ENCODE measurements around the gene RNF144B.
"Not testable (repeated sequence)": the region's sequence is repeated elsewhere in the genome, so short reads cannot be mapped to it uniquely, and the experiment has no call there.

RNF144B gene

GRCh38 chr6:18409602-18410001 is 22.5 kb downstream of the RNF144B start:
- not testable (repeated sequence) for DNase-seq (ENCODE audit: low spot score)

DNA sequence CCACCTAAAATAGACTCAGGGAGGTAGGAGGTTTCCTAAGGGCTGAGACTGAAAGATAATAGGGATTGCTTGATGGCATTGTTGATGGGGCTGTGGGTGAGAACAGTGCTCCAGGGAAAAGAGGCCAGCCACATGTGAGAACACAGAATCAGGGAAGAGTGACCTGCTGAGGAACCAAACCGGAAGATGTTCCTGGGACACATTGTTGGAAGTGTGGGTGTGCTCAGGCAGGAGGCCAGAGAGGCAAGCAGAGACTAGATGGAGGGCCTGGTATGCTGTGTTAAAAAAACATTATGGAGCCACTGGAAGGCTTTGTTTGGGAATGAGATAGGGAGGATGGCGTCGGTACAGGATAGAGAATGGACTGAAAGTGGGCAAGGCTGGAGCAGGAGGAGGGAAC is 23.3 kb downstream of the RNF144B start:
- DNase-seq (ENCODE audit: low spot score): no peak

DNA sequence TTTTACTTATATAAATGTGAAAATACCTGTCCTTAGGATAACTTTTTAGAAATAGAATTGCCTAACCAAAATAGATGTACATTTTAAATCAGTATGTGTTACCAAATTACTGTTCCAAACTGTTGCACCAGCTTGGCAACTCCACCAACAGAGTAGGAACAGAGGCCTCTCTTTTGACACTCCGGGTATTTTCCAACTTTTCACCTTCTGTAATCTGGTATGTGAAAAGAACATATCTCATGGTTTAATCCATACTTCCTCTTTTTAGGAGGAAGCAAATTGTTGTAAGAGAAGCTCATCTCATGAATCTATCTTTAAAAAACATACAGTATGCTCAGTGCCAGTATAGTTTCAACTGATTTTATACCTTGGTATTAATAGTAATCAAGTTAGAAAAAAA is 24.9 kb downstream of the RNF144B start:
- peak; percentile 30 for DNase-seq (ENCODE audit: low spot score)

GRCh38 chr6:18412644-18413043 is 25.5 kb downstream of the RNF144B start:
- no peak for DNase-seq (ENCODE audit: low spot score)

- no peak for DNase-seq (ENCODE audit: low spot score)
These were observed 26.2 kb downstream of the RNF144B start for GRCh38 chr6:18413381-18413780.

DNA sequence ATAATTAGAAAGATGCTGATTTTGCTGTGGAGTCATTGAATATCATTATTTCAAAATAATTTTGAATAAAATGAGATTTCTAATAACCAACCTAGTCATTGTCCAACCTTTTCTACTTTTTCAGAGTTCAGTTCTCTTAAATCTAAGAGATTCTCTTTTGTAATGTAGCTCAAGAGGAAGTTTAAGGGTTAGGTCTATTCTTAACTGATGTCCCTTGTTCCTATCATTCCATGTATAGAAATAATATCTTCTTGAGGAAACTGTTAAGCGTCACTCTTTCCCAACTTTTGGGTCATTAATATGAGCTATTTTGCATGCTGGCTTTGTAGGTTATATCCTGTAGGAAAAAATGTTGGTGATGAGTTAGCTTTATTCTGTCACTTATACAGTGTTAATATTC is 27.0 kb downstream of the RNF144B start:
- no peak for DNase-seq (ENCODE audit: low spot score)

- no peak for DNase-seq (ENCODE audit: low spot score)
These were observed 28.1 kb downstream of the RNF144B start for GRCh38 chr6:18415207-18415606.

DNA sequence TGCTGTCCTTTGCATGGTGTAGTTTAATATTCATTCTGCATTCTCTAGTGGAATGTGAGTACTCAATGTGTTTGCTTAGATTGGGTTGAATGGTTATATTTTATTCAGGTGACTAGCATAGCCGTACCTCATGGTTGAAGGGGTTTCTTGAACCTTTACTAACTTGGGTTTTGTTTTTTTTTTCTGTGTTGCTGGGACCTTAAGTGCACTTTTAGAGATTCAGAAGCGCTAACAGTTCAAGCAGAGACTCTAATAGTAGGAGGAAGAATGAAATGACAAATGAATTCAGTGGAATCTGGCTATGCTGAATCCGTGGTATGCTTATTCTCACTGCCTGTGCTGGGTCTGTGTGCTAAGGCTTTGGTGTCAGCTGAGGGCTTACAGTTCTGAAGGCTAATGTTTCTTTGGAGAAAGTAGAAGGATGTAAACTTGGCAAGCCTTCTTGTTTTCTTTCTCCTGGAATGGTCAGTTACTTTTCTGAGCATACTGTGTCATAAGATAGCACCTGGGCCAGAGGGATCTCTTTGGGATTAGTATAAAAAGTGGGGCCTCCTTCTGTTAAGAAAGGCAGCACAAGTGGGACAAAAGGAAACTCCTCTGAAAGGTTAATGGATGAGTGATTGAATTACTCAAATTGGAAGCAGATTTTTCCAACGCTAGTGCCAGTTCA is 28.7 kb downstream of the RNF144B start:
- no peak for DNase-seq (ENCODE audit: low spot score)

DNA sequence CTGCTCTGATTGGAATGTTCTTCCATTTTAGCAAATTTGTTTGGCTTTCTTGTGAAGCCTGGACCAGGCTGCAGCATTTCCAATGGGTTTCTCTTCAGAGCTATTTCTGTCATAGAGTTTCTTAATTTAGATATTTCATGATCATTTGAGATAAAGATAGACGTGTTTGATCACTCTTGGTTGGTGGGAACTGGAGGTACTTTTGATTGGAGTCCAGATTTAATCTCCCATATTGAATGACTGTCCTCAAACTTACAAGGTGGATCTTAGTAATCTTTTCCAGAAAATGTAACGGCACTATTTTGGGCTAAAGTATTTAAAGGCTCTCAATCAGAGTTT is 29.2 kb downstream of the RNF144B start:
- DNase-seq (ENCODE audit: low spot score): no peak

DNA sequence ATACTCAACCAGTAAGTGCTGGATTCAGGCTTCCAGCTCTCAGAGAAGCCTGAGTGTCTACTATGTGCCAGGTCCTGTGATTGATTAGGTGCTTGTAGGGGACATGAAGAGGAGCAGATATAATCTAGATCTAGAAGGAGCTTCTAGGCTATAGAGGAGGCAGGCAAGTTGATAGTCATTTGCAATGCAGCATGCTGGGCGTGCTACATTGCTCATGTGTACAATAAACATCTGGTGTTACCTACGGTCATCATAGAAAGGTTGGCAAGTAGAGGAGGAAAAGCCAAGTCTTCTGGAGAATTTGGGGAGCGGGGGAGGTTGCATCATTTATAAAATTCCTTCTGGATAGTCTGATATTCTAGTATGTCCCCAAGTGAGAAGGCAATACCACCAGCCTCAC is 33.2 kb downstream of the RNF144B start:
- no peak for DNase-seq (ENCODE audit: low spot score)

- DNase-seq (ENCODE audit: low spot score): no peak
These were observed 35.0 kb downstream of the RNF144B start for GRCh38 chr6:18422136-18422535.

GRCh38 chr6:18423426-18423825 is 36.3 kb downstream of the RNF144B start:
- no peak for DNase-seq (ENCODE audit: low spot score)

- DNase-seq (ENCODE audit: low spot score): no peak
These were observed 37.1 kb downstream of the RNF144B start for GRCh38 chr6:18424201-18424600.

GRCh38 chr6:18425218-18425617 is 38.1 kb downstream of the RNF144B start:
- no peak for DNase-seq (ENCODE audit: low spot score)

DNA sequence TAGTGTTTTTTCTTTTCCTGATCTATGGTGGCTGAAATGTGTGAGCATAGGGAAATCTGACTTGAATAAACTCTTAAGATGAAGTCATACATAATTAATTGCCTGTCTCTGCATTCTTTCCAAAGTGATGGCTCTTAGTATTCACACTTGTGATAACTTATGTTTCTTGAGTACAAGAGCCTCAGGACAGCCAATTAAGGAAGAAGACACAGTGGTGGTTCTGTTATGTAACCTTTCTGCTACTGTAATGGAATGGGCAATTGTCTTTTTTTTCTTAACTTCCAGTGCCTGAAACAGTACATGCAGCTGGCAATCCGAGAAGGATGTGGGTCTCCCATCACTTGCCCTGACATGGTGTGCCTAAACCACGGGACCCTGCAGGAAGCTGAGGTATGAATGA is 40.1 kb downstream of the RNF144B start:
- DNase-seq (ENCODE audit: low spot score): no peak

- DNase-seq (ENCODE audit: low spot score): no peak
These were observed 42.6 kb downstream of the RNF144B start for GRCh38 chr6:18429655-18430297.

- DNase-seq (ENCODE audit: low spot score): no peak
These were observed 44.4 kb downstream of the RNF144B start for GRCh38 chr6:18431581-18431980.

DNA sequence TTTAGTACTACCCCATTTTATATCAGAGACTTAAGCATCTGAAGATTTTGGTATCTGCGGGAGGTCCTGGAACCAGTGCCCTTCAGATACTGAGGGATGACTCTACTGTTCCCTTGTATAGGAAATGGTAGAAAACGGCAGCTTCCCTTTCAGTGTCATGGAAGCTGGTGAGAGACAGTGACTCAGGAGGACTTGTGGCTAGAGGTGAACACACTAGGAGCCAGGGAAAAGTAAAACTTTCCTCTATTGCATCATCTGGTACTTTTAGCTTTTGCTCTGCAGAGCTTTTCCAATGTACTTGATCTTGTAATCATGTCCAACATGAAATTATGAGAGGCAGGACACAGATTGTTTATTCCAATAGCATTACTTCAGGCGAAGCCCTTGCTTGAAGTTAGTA is 45.0 kb downstream of the RNF144B start:
- DNase-seq (ENCODE audit: low spot score): no peak

- DNase-seq (ENCODE audit: low spot score): no peak
These were observed 45.5 kb downstream of the RNF144B start for GRCh38 chr6:18432619-18433018.

DNA sequence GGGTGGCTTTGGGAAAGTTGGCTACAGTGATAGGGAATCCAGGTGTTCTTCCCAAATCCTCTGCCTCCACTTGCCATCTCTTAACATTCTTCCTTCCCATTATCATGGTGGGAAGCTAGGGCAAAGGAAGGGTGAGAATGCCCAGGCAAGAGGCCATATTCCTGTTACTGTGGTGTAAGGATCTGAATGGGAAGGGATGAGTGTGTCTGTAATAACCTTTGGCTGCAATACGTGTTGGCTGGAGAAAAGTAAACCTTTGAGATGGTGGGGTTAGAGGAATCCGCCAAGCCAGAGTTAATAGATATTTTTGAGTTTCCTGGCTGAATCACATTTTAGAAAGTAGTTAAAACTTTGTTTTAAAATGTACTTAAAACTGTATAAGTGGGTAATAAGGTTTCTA is 45.9 kb downstream of the RNF144B start:
- no peak for DNase-seq (ENCODE audit: low spot score)

DNA sequence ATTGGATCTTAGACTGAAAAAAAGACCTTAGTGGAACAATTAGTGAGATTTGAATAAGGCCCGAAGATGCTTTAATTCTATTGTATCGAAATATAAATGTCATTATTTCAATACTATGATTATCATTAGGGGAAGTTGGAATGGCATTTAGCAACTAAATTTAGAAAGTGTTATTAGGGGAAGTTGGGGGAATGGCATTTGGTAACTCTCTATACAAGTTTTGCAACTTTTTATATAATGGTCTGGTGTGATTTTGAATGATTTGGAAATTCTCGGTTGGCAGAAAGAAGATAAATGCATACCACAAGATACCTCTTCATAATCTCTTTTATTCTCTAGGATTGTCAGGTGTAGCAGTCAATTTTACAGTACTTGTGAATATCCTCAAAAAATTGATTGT is 49.2 kb downstream of the RNF144B start:
- DNase-seq (ENCODE audit: low spot score): no peak

DNA sequence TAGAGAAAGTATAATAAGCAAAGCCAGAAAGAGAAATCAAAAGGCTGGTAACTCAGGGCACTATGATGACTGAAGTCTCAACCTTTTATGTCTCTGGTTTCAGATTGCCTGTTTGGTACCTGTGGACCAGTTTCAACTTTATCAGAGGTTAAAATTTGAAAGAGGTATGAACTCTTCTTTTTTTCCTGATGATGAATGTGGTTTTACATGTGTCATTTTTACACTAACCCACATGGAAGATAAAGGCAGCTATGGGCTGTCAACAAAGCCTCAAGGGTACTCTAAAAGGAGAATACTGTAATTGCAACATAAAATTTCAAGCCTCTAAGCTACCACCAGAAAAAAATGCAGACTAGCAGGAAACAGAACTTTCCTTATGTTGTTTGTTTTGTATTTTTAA is 52.4 kb downstream of the RNF144B start:
- no peak for DNase-seq (ENCODE audit: low spot score)

DNA sequence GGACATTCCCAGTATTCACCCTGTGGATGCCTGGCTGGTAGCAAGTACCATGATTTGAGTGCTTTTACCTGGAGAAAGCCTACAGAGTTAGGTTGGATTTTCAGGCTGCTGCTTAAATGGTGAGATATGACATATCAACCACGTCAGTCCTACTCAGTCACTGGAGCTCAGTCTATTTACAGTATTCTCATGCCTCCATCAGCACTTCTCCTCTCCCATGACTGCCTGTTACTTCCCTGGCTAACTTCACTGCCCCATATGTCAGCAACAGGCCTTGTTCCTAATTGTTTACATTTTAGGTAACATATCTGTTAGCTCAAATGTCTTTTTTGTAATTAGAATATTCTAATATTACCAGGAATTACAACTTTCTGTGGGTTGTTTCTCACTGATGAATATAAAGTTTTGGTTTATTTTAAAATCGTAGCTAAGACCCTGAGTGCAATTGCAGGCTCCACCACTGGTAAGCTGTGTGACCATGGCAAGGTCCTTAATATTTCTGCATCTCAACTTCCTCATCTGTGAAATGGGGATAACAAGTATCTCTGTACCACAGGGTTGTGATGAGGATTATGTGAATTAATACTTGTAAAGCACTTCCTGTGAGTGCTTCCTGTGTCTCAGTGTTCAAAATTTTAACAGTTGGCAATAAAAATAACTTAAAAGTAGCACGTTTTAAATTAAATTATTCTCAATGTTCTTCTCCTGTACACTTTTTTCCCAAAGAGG is 54.3 kb downstream of the RNF144B start:
- no peak for DNase-seq (ENCODE audit: low spot score)

DNA sequence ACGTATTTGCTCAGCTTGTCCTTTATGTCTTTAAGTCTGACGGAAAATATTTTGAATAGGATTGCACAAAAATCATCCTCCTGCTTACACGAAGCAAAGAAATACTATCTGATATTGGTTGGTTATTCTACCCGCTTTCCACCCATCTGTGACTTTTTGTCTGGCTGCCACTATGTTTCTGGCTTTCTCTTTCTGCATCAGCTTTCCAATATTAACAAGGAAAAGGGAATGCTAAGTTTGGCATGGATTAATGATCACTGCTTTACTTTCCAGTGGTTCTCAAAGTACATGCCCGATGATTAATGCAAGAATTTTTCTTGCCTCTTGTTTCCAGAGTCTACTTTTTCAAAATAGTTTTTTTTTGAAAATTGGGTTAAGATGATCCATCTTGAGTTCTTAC is 57.0 kb downstream of the RNF144B start:
- DNase-seq (ENCODE audit: low spot score): no peak

All from NAMALWA (cell line).